ENCODE data around the gene HDDC3.
"Not testable (repeated sequence)": the region's sequence is repeated elsewhere in the genome, so short reads cannot be mapped to it uniquely, and the experiment has no call there.

HDDC3 gene

DNA sequence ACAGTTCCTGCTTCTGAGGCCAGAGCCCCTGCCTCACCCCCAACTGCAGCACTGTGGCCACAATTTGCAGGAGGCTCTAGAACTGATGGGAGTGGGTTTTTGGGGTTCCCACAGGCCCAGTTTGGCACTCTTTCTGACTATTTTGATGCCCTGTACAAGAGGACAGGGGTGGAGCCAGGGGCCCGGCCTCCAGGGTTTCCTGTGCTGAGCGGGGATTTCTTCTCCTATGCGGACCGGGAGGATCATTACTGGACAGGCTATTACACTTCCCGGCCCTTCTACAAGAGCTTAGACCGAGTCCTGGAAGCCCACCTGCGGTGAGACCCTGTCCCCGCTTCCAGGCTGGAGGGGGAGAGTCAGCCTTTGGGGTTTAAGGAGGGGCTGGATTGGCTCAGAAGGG lies 22.4 kb downstream of the HDDC3 start:
- no peak for DNase-seq (ENCODE audit: low read depth)

DNA sequence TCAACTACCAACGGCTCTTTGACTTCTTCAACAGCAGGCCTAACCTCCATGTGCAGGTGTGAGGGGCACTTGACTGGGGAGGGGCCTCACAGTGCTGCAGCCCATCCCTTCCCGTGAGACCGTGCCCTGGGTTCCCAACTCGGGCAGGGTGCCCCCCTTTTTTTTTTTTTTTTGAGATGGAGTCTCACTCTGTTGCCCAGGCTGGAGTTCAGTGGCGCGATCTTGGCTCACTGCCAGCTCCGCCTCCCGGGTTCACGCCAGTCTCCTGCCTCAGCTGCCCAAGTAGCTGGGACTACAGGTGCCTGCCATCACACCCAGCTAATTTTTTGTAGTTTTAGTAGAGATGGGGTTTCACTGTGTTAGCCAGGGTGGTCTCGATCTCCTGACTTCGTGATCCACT lies 22.9 kb downstream of the HDDC3 start:
- not testable (repeated sequence) for DNase-seq (ENCODE audit: low read depth)

DNA sequence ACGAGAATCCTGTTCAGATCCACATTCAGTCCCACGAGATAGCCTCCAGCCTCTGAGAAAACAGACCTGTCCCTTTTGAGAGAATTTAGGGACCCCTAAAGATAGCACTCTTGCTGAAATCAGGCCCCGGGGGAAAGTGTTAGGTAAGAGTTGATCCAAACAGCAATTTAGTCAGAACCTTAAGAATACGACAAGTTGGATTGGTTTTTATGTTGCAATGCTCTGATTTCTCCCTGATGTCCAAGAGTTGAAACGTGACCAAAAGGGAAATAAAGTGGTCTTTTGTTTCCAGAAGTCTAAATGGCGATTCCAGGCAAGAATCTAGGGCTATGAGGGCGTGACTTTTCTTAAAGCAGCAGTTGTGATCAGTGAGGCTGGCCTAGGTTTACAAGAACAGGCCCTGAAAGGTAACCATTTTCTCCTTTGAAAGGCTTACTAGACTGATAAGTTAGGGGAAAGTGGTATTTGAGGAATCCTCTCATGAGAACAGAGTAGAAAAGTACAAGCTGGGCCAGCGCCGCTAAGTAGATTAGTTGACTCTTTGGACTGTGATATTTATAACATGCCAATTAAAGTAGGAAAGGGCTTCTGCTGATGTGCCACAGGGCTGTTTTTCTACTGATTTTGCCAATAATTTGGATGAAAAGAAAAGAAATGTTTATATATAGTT lies 24.4 kb downstream of the HDDC3 start:
- DNase-seq (ENCODE audit: low read depth) = no peak

DNA sequence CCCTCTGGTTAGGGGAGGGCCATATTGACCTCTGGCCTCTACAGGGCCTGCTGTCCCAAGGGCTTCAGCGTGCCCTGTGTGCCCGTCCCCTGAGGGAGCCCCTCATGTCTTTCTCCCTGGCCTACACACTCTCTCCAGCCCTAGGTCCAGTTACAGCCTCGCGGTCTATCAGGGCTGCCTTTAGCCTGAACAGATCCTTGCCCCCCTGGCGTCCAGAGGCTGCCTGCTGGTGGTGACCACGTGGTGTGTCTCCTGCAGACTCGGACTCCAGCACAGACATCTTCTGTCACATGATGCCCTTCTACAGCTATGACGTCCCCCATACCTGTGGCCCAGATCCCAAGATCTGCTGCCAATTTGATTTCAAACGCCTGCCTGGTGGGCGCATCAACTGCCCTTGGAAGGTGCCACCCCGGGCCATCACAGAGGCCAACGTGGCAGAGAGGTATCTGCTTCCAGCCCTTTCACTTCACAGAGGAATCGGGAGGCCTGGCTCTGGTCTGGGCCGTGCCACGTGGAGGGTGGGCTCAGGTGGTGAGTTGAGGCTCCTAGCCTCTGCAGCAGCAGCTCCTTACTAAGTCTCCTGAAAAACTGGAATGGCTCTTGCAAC lies 25.2 kb downstream of the HDDC3 start:
- DNase-seq (ENCODE audit: low read depth) = no peak

DNA sequence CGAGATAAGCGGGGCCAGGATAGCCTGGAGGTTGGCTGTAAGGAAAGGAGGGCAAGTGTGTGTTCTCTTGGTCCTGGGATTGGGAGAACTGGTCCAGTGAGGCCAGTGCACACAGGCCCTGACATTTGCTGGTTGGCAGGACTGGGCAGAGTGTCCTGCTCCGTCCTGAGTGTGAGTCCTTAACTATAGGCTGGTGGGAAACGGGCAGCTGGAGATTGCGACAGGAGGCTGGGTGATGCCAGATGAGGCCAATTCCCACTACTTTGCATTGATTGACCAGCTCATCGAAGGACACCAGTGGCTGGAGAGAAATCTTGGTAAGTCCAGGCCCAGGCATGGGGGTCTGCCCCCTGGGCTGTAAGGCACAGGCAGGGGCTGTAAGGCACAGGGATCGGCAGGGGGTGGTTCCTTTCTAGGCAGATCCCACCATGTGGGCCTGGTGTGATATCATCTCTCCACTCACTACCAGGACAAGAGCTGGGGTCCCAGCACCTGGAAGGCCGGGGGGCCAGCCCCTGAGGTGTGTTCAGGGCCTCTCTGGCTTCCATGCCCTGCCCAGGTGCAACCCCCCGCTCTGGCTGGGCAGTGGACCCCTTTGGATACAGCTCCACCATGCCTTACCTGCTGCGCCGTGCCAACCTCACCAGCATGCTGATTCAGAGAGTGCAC lies 26.0 kb downstream of the HDDC3 start:
- no peak for DNase-seq (ENCODE audit: low read depth)

DNA sequence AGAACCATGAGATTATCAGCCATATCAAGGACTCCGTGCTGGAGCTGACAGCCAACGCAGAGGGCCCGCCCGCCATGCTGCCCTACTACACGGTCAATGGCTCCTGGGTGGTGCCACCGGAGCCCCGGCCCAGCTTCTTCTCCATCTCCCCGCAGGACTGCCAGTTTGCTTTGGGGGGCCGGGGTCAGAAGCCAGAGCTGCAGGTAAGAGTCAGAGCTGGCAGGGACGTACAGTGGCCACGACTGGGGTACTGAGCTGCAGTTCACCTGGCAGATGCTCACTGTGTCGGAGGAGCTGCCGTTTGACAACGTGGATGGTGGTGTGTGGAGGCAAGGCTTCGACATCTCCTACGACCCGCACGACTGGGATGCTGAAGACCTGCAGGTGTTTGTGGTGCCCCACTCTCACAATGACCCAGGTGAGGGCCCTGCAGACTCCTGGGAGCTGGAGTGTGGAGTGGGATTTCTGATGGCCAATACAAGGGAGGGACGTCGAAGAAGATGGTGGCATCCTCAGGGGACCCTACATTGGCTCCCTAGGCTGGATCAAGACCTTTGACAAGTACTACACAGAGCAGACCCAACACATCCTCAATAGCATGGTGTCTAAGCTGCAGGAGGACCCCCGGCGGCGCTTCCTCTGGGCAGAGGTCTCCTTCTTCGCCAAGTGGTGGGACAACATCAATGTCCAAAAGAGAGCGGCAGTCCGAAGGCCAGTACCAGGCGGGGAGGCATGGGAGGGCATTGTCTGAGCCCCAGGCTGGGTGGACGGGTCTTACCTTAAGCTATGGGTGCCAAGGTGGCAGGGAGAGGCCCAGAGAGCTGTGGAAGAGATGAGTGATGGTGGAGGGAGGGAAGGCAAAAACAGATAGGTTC lies 26.8 kb downstream of the HDDC3 start:
- DNase-seq (ENCODE audit: low read depth) = no peak

DNA sequence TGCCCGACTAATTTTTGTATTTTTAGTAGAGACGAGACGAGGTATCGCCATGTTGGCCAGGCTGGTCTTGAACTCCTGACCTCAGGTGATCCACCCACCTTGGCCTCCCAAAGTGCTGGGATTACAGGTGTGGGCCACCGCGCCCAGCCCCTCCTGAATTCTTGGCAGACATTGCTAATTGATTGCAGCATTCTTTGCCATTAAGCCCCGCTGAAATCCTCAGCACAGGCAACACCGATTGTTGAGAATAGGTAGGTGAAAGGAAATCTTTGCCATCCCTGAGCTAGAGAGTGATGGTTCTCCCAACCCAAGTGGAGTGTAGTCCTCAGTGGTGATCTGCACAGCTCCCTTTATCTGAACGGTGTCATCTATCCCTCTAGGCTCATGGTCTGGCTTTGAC lies 27.6 kb downstream of the HDDC3 start:
- no peak for DNase-seq (ENCODE audit: low read depth)

DNA sequence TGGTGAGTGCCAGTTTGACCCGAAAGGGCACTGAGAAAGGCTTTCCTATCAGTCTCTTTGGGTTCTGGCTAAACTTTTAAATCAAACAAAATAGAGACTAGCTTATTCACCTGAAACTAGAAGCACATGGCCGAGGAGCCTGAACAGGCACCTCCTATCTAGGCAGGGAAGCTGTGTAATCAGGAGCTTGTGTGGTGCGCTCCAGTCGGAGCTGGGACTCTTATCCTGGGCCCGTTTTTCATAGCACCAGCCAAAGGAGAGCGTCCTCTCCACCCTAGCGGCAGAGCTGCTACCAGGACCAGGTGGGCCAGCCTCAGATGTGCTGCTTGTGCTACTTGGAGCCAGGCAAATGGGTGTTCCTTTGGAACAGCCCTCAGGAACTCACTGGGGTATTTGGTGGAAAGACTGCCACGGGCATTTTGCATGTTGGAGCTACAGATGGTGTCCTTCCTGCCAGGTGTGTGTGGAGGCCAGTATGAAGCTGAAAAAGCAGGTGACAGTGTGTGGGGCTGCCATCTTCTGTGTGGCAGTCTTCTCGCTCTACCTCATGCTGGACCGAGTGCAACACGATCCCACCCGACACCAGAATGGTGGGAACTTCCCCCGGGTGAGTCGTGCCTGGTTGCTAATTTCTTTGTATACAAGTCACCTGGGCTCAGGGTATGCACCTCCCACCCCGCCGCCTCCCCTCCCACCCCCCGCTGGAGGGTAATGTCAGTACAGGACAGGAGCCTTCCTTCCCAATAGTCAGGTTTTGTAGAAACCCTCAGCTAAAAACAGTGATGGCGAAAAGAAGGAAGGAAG lies 28.4 kb downstream of the HDDC3 start:
- no peak for DNase-seq (ENCODE audit: low read depth)

DNA sequence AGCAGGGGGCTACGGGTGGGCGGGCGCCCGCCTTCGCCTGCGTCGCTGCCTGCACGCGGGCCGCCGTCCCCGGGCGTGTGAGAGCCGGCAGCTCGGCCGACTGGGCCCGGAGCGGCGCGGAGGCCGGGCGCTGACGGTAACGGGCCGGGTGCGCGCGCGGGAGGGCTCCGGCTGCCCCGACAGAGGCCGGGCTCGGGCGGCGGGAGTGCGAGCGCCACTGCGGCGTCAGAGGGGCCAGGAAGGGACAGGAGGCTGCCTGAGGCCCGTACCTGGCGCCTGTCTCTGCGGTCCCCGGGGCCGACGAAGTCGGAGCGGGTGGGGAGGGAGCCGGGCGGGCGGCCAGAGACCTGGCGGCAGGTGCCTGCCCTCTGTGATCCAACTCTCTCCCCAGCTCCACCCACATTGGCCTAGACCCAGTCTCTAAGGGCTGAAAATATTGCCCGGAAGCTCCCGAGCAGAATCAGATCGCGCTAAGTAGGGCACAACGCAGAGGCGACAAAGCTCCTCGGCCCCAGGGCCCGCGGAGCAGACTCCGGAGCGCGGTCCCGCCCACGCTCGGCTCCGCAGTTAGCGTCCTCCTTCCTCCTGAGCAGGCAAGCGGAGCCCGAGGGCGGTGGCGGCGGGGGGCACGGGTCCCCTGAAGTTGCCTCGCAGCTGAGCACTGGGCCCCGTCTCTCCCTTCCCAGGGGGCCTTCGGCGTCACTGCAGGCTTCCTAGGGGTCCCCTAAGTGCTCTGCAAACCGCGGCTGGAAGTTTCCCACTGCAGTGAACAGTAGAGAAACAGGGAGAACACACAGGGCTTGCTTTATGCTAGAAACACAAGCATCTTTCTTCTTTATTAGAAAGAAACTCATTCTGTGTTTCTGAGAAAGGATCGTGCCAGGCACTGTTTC lies 29.3 kb downstream of the HDDC3 start, which contains the start of gene MAN2A2:
Gene MAN2A2, plus strand, starts transcription at position 463 of the 893 bp plus-strand sequence. CDS start 906 bp downstream, outside the sequence.
- DNase-seq (ENCODE audit: low read depth) = peak; percentile 66

DNA sequence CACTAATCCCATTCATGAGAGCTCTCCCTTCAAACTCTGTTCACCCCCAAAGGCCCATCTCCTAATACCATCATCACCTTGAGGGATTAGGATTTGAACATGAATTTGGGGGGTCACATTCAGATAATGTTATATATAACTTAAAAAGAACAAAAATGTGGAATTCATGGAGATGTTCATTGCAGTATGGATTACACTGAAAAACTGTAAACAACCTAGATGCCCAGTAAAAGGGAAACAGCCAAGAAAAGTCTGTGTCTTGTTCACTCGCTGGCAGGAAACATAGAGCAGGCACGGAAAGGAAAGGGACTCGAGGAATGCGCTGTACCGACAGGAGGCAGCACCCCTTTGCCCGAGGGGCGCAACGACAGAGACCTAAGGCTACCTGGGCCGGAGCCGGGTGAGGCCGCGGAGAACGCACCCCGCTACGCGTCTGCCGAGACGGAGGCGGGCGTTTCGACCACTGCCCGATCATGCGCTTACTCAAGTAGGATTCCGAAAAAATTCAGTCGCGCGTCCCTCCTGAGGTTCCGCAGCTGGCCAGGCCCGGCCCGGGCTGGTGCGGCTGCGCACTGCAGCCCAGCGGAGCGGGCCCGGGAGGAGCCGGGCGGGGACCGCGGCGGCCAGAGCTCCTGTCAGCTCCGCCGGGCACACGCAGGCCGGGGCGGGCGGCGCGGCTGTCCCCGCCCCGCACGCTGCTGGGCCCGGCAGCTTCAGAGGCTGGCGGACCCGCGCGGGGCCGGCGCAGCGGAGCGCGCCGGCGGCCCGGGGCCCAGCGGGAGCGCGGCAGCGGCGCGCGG lies 30.1 kb downstream of the HDDC3 start:
- DNase-seq (ENCODE audit: low read depth) = peak; percentile 62

DNA sequence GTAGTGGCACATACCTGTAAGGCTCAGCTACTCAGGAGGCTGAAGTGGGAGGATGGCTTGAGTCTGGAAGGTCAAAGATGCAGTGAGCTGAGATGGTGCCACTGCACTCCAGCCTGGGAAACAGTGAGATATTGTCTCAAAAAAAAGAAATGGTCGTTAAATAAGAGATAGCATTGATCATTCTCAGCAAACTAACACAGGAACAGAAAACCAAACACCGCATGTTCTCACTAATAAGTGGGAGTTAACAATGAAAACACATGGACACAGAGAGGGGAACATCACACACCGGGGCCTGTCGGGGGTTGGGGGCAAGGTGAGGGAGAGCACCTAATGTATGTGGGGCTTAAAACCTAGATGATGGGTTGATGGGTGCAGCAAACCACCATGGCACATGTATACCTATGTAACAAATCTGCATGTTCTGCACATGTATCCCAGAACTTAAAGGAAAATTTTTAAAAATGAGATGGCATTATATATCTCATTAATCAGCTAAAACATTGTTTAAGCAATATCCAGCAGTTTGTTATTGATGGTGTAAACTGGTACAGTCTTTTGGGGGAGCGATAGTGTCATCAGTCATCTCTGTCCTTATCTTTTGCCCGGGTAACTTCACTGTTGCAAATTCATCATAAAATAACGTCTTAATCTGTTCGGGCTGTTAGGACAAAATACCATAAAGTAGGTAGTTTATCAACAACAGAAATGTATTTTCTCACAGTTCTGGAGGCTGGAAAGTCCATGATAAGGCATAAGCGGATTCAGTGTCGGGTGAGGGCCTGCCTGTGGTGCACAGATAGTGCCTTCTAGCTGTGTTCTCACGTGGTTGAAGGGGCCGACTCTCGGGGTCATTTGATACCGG lies 30.9 kb downstream of the HDDC3 start:
- no peak for DNase-seq (ENCODE audit: low read depth)

DNA sequence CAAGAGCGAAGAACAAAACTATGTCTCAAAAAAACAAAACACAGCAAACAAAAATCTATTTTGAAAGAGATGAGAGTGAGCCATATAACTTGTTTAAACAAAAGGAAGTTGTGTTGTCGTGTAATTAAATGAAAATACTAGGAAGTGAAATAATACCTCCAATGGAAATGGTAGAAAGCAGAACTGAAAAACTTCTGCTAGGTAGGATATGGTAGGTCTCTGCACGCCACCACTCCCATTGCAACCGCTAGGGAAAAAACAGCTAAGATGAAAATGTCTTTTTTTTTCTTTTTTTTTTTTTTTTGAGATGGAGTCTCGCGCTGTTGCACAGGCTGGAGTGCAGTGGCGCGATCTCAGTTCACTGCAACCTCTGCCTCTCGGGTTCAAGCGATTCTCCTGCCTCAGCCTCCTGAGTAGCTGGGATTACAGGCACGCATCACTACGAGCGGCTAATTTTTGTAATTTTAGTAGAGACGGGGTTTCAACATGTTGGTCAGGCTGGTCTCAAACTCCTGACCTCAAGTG lies 35.2 kb downstream of the HDDC3 start:
- not testable (repeated sequence) for DNase-seq (ENCODE audit: low read depth)

DNA sequence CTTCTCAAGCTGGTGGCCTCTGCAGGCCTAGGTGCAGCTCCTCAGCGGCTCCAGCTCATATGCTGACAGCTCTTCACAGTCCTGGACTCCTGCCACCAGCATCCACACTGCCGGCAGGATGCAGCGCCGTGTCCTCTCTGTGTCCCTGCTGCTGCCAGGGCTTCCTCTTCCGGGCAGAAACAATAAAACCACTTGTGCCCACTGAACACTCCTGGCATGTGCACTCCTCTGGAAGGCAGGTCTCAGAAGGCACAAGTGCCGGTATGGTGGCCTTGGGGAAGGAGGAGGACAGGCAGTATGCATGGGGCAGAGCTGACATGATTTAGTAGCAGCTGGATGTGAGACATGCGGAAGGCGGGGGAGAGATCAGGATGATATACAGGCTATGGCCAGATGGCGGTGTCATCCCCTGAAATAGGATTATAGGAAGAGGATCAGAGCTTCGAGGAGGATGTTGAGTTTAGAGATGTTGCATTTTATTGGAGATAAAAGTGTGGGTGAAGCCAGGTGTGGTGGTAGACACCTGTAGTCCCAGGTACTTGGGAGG lies 36.7 kb downstream of the HDDC3 start:
- DNase-seq (ENCODE audit: low read depth) = no peak

DNA sequence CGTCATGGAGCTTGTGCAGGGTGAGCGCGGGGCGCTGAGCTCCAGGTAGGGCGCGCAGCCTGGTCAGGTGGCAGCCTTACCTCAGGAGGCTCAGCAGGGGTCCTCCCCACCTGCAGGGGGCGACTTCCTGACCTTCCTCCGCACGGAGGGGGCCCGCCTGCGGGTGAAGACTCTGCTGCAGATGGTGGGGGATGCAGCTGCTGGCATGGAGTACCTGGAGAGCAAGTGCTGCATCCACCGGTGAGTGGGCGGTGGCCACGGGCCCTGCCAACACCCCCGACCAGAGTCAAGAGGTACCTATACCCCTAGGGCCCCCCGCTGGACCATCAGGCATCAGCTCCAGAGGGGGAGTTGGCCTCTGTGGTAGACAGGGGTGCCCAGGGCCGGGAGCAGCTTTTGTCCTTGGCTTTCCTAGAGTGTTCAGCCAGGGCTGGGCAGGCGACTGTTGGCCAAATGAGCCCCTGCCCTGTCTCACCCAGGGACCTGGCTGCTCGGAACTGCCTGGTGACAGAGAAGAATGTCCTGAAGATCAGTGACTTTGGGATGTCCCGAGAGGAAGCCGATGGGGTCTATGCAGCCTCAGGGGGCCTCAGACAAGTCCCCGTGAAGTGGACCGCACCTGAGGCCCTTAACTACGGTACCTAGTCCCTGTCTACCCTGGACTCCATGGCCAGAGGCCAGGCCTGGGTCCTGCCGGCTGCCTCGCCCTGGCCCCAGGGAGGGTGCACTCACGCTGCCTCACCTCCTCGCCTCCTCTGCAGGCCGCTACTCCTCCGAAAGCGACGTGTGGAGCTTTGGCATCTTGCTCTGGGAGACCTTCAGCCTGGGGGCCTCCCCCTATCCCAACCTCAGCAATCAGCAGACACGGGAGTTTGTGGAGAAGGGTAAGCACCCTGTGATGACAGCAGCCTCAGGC lies 38.9 kb downstream of the HDDC3 start:
- no peak for DNase-seq (ENCODE audit: low read depth)

DNA sequence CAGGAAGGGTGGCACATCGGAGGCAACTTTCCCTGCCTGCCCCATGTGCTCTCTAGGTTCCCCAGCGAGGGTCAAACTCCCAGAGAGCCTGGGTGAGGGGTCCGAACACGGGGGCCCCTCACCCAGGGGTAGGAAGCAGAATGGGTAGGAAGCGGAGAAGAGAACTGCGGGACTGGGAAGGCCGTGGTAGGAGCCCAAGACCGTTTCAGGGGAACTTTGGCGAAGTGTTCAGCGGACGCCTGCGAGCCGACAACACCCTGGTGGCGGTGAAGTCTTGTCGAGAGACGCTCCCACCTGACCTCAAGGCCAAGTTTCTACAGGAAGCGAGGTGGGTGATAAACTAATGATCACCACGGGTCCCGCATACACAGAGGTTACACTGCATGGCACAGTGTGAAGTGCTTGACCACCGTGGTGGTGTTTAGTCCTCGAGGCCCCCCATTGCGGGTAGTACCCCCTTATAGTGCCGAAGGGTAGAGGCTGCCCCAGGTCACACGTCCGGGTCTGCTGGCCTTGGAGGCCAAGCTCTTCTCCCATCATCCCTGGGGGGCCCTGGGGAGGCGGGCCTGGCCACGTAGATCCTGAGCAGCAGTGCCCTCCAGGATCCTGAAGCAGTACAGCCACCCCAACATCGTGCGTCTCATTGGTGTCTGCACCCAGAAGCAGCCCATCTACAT lies 39.7 kb downstream of the HDDC3 start:
- DNase-seq (ENCODE audit: low read depth) = no peak

DNA sequence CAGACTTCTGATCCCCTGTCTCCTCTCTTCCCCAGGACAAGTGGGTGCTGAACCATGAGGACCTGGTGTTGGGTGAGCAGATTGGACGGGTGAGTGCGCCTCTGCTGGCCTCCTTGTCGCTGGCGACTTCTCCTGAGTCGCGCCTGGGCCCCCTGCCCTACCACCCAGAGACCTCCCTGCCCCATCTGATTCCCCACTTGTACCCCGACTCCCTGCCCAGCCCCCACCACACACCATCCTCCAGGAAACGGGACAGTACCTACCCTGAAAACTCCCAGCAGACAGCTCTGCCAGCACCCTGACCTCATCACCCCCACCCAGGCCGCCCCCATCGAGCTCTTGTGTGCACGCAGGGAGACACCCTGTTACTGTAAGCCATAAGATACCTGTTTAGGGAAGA lies 40.3 kb downstream of the HDDC3 start:
- no peak for DNase-seq (ENCODE audit: low read depth)
